T follicular helper cell (primary cell): Measurements from ENCODE around the gene VPS13D.
"Not testable (repeated sequence)": the region's sequence is repeated elsewhere in the genome, so short reads cannot be mapped to it uniquely, and the experiment has no call there.

Experiments used
- DNase-seq: peaks from one replicate; pipeline ENCODE4 v3.0.0-alpha.2; 2020; ENCODE audit warnings: low read depth

VPS13D gene

DNA sequence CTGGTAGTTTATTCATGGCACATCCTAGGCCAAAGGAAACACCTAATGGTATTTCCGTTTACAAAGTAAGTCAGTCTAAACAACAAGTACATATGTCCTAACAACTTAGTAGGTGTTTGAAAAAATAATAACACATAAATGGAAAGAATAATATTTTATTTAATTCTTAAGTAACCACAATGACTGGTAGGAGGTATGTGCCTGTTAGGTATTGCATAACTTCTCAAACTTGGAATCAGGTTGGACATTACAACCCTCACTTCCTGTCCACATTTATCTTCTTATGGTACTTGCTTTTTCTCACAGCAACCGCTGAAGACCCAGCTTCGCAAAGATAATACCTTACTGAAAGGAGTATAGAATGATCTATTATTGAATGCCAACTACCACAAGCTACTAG is 64.2 kb downstream of the VPS13D start:
- DNase-seq: no peak

DNA sequence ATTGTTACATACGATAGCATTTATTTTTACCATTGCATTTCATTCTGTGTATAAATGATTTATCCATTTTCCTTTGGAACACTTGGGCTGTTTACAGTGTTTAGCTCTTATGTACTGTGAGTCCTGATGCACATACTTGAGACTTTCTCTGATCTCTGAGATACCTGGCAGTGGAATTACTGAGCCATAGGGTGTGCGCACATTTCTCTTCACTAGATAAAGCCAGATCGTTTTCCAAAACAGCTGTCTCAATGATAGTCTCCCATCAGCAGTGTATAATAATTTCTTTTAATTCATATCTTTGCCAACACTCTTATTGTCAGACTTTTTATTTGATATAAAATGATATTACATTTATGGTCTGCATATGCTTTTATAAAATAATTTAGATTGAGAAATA is 66.2 kb downstream of the VPS13D start:
- DNase-seq: no peak

DNA sequence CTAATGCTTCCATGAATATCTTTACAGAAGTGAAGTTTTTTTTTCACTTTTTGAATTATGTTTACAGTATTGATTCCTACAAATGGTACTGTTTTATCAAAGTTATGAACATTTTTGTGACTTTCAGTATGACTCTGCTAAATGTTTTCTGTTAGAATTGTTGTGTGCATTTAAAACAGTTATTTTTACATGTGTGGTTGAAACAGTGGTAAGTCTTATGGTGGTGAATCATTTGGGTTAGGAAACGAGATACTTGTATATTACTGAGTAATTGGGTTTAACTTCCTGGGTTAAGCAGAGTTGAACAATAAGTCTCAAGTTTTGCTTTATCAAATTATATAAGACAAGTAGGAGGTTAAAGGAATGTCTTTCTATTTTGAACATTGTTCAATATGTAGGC is 66.8 kb downstream of the VPS13D start:
- DNase-seq: no peak

DNA sequence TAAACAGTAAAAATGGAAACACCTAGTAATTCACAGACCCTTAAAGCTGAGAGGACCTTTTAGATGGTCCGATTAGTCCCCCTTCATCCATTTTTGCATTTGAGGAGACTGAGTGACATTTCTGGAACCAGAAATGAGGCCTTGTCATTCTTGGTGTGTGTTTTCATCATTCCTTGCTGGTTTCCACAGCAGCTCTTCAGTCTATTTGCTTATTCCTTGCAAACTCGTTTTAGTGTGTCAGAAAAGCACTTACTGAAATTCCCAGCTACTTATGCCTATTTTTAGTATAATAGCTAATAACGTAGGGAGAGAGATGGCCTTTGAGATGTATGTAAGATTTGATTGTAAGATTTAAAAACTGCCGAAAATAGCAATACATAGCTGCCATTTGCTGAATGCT is 70.9 kb downstream of the VPS13D start:
- no peak for DNase-seq

DNA sequence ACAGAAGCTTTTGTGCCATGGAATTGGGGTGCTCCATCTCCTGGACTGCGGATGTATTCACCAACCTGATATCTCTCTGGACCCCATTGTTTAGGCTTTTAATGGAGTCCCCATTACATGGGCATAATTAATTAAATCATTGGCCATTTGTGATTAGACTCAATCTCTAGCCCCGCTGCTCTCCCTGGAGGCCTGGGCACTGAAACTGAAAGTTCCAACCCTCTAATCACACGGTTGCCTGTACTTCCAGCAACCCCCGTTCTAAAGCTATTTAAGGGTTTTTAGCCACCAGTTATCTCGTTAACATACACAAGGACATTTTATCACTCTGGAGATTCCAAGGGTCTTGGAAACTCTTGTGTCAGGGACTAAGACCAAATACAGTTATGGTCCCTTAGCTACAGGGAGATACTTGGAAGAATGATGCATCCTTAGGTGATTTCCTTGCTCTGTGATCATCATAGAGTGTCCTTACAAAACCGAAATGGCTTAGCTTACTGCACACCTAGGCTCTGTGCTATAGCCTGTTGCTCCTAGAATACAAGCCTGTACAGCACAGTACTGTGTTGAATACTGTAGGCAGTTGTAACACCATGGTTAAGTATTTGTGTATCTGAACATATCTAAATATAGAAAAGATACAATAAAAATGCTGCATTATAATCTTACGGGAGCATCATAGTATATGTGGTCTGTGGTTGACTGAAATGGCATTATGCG is 71.8 kb downstream of the VPS13D start:
- no peak for DNase-seq

DNA sequence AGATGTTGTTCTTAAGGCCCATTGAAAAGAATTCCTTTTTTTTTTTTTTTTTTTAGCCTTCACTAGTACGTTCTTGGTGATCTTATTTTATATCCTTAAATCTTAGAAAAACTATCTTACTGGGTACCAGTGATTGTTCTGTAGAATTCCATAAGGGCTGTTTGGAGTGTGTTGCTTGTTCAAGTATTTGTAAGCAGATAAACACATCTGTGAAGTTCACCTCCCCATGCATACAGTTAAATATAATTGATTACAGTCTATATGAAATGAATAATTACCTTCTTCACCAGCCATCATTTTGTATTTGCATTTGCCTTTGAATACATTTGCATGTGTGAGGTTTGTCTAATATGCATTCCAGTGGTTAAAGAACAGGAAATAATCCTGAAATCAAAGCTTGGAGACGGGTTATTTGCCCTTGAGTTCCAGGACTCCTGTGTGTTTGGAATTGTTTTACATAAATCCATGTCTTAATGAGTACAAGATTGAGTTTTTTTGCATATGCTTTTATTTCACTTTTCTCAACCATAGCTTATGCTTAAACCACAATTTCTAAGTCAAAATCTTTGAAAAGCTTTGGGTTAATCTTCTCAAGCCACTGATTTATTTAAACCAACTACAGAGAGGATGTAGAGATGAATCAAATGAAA is 73.1 kb downstream of the VPS13D start:
- no peak for DNase-seq

DNA sequence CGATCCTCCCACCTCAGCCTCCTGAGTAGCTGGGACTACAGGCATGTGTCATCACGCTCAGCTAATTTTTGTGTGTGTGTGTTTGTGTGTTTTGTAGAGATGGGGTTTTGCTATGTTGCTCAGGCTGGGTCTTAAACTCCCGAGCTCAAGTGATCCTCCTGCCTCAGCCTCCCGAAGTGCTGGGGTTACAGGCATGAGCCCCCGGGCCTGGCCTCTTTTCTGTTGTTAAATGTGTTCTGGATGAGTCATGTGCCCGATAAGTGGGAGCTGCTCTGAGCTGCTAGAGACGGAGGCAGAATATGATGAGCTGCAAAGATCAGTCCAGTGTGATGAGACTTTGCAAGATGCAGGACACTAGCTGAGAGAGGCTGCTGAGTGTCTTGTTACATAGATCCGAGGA is 75.5 kb downstream of the VPS13D start:
- DNase-seq: no peak

DNA sequence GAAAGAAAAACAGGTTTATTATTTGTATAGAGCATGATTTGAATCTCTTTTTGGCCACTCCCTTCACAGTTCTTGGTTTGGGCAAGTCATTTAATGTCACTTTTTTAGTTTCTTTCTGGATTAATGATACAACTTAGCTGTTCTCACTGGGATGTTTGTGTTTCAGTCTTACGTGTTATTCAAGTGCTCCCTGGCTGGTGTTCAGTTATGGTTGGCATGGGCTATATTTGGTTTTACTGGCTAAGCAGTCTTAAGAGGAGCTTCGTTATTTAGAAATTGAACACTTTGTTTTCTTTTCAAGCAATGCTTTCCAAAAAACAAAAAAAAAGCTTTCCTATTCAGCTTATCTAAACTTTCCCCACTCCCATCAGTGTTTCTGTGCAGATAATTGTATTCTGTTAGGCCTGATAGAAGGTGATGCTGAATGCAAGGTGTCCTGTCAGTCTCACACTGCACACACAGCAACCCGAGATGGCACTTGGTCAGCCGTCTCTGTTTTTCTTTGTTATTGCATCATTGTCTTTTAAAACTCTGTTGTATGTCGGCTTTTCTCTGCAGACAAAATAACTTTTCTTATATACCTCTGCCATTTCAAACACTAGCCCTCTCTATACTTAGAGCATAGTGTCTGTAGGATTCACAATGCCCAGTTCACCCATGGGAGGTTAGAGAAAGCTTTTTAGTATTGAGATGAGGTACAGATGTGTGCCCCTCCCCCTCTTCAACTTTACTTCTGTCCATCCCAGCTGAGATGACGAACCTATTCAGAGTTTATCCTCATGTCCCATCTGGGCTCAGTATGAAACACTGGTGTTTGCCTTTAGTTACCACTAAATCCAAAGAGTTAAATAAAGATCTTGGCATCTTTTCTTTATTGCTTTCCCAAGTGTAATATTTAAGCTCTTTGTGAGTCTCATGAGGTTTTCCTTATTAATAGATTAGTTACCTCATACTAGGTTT is 80.2 kb downstream of the VPS13D start:
- DNase-seq: no peak

DNA sequence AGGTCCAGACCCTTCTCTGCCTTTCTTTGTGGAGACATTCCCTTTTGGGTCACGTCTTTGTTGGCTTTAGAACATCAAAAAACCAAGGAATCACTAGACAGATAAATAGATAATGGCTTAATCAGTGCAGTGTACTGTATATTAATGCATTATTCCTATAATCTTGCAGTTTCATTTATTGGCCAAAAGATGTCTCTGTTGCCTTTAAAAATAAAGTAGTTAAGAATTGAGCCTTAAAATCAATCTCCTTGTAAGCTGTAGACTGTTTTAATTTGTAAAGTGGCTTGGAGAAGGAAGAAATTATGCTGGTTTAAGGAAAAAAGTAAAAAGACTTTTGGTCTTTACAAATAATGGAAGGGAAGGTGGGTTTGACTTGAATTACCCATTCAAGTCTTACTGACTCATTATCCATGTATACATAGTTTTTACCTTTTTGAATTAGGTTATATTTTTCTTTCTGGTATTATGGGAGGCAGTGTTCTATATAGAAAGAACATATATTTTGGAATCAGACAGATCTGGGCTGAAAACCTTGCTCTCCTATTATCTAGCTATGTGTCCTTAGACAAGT is 84.6 kb downstream of the VPS13D start:
- DNase-seq: no peak

DNA sequence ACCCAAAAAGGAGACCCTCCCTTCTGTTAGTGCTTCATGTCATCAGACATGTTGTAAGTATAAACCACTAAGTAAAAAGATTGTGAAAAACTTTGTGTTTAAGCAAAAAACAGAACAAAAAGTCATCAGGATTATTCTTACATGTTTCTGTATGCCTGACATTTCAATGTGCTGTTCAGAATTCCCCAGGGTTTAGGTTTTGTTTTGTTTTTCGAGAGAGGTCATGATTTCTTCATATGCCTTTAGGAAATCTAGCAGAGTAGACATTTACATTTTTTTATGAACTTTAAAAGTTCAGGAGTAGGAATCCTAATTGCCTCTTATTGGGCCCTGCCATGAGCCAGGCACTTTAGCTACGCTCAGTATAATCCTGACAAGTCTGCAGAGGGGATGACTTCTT is 85.3 kb downstream of the VPS13D start:
- DNase-seq: no peak

DNA sequence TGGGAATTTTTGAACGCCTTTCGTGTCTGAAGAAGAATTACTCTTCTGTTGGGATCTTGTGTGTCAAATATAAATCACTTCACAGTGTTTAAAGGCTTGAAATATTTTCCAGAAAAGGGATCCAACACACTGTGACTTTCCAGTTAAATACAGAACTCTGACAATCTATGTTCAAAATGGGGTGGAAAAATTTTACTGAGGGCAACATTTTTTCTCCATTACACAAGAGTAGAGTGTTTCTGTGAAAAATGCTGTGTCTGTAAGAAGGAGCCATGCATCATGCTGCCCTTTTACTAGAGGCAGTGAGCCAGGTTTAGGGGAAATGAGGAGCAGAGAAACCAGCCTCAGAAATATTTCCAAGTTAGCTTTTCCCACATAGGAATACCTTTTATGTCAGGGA is 86.5 kb downstream of the VPS13D start:
- DNase-seq: no peak

DNA sequence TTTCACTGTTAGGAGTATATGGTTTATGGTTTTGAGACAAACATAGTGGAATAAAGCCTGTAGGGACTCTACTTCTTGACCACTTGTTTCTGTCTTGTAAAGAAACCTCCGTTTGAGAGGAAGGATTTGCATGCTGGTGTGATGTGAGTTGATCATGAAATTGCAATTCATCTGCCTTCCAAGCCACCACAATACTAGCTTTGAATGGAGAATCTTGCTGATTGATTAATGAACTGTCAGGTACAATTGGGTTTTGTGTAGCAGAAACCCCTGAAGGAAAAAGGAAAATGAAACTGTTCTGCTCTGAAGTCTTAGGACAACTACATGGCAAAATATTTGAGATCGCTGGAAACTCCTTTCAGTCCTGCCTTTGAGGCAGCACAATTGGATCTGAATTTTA is 90.7 kb downstream of the VPS13D start:
- no peak for DNase-seq

DNA sequence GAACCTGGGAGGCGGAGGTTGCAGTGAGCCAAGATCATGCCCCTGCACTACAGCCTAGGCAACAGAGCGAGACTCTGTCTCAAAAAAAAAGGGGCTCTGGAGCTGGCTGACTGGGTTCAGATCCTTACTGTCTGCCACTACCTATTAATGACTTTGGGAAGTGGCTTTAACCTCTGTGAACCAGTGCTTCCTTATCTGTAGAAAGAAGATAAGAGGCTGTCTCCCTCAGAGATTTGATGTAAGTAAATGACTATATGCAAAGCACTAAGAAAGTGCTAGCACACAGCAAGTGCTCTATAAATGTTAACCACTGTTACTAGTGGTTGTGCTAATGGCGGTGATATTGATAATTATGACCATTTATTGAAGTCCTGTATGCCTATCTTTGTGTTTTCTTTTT is 94.6 kb downstream of the VPS13D start:
- no peak for DNase-seq

DNA sequence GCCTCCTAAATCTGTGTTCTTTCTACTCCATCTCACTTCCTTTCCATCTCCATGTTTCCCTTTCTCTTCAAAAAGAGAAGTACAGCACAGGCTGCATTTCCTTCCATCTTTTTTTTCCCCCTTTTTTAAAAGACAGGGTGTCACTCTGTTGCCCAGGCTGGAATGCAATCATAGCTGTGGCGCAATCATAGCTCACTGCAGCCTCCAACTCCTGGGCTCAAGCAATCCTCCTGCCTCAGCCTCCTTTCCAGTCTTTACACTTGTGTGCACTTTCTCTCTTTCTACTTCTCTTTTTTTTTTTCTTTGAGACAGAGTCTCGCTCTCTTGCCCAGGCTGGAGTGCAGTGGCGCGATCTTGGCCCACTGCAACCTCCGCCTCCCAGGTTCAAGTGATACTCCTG is 95.1 kb downstream of the VPS13D start:
- not testable (repeated sequence) for DNase-seq

DNA sequence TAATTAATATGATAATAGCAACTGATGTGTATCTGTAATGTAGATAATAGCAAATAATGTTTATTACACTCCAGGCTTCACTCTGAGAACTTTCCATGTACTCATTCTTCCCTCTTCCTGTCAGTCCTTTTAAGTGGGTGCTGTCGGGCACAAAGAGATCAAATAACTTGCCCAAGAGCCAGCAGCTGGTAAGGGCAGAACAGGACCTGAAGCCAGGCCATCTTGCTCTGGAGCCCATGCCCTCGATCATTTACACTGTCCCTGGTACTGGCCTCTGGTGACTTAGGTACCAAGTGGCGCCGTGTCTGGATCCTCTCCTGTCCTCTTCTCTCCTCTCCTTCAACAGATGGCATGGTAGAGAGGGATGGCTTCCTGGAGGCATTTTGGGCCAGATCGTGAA is 97.2 kb downstream of the VPS13D start:
- no peak for DNase-seq

DNA sequence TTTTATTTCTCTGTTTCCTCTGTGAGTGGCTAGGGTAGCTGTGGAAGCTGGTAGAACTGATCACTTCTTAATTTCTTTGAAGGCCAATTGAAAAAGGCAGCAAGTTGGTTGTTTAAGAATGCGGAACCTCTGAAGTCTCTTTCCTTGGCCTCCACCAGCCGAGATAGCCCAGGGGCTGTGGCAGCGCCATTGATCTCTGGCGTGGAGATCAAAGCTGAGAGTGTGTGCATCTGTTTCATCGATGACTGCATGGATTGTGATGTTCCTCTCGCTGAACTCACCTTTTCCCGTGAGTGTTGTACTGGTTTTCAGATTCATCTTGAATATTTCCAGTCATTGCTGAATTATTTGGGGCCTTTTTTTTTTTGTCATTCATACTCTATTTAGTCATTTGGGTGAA is 97.7 kb downstream of the VPS13D start:
- DNase-seq: no peak

DNA sequence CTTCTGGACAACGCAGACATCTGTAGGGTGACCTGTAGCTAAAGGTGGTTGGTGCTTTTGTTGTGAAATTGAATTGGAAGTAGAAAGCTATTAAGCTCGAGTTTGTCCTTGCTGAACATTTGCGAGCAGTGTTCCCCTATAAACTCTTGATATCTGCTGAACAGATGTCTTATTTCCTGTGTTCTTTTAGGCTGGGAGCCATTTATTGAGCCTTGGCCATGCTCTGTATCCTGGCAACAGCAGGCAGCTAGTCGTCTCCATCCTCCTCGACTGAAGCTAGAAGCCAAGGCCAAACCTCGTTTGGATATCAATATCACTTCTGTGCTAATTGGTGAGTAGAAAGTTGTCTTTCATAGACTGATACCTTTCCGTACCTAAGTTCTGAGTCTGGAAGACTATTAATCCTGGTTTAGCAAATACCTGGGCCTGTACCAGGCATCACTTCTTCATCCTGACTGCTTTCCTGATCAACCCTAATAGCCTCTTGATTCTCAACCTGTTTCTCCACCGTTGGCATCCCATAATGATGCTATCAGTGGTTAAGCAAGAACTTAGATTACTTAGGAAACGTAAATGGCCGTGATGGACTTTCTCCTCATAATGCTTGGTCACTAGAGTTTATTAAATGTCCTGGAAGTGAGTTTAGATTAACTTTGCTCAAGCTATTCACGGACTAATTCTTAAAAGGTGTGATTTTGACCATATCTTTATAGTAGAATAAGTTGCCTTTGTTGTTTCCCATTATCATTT is 103.4 kb downstream of the VPS13D start:
- DNase-seq: no peak

DNA sequence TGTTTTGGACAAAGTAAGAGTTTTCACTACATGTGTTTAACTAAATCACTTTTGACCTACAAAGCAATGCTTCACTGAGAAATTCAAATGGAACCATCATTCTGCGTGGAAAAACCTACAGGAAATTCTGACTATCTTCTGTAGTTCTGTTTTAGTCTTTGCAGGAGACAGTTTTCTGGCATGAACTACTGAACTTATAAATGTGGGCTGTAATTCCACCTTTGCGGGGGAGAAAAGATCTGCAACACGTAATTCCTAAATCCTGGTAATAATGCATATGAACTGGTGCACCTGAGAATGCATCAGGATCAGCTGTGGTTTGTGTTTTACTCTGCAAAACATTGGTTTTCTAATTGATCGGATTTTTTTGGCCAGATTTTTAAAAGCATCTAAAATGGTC is 106.0 kb downstream of the VPS13D start:
- no peak for DNase-seq

DNA sequence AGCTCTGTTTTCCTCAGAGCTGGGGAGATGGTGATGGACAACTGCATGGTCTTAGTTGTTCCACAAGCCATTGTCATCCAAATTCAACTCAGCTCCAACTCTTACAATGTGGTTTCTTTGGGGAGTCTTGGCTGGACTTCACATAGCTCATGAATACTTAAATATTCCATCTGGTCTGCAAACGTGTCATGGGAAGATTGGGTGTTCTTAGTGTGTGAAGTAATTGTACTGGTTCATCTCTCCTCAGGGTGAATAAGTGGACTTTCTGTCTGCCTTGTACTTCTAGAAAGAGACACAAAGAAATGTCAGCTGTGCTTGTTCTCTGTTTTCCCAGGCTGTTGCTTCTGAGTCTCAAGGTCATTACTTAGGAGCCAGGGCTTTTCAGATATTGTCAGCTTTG is 106.6 kb downstream of the VPS13D start:
- no peak for DNase-seq

DNA sequence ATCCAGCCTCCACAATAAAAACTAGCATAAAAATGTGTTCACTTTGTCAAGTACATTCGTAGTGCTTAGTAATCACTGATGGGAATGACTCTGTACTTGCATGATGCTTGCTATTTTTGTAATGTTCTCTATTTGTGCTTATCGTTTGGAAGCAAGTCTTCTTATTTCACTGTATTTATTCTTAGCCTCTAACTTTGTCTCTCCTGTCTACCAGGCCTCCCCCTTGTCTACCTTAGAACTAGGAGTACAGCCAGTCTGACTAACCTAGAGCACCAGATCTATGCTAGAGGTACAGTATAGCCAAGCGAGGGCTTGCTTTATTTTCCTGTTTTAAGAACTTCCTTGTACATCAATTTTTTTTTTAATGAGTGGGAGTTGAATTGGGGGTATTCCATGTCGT is 108.2 kb downstream of the VPS13D start:
- DNase-seq: no peak

DNA sequence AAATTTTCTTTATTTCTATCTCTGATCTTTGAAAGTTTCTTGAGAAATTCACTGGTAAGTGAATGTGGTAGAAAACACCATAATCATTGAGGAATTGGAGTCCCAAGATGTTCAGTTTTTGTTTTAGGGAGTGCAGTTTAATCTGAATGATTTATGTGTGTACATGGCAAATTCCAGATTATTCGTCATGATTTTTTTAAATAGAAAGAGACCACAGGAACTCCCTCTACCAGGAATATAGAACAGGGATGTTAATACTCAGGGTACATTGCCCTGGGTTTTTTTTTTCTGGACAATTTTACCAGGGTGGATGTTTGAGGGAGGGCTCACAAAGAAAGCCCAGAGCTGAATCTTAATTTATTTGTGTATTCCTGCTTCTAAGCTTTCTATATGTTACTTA is 109.0 kb downstream of the VPS13D start:
- DNase-seq: no peak

DNA sequence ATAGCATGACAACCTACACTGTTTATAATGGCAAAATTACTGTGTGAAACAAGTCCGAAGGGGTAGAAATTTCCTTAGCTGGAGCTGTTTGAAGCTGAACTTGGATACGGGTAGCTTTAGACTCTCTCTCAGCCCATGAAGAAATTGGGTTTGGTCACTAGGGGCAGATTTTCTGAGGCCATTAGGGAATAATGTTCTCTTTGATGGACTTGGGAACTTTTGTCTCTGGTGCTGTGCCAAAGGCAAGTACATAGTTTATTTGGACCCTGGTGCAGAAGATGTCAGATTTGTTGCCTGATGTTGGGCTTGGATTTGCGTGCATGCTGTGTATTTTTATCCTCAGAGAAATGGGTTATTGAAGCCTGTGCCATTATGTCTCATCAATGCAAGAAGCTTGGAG is 109.6 kb downstream of the VPS13D start:
- DNase-seq: no peak
